ENCODE data around the gene LNX2.

The LNX2 gene

DNA sequence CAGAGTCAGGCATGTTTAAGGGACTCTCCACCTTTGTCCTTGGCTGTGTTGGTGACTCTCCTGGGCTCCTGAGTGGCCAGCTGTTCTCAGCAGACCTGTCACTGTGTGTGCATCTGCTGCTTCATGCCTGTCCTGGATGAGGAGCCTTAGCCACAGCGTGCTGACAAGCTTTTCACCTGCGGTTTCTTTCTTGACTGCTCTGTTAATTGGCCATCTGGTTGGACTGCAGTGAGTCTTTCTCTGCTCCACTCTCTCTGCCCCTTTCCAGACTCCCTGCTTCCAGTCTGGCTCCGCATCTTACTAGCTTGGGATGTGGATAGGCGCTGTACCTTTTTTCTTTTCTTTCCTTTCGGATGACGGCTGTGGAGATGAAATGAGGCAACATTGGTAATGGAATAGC lies 40.2 kb upstream of the LNX2 start:
- Histone ChIP-seq H3K9me3 (replicated peaks in 1 of 11) (no peaks in the 10 kb centered on the region), H3K27ac (no peak overlapping the region), H3K9ac (no peak overlapping the region), H3K4me2 (no peak overlapping the region), H3K36me3 (peaks cover 44 to 98% (median 64%) of the 10 kb centered on the region in 11 experiments), H3K4me3 (no peak overlapping the region), H3K27me3 (no peaks in the 10 kb centered on the region), H3K4me1 (no peaks in the 10 kb centered on the region), H4K20me1 (peaks cover 3 to 96% (median 70%) of the 10 kb centered on the region in 11 experiments; a peak in 19 of 22 replicates)
- no peak for TF ChIP-seq Cebpa-rat (IDR thresholded peaks at IDR 0.05)

DNA sequence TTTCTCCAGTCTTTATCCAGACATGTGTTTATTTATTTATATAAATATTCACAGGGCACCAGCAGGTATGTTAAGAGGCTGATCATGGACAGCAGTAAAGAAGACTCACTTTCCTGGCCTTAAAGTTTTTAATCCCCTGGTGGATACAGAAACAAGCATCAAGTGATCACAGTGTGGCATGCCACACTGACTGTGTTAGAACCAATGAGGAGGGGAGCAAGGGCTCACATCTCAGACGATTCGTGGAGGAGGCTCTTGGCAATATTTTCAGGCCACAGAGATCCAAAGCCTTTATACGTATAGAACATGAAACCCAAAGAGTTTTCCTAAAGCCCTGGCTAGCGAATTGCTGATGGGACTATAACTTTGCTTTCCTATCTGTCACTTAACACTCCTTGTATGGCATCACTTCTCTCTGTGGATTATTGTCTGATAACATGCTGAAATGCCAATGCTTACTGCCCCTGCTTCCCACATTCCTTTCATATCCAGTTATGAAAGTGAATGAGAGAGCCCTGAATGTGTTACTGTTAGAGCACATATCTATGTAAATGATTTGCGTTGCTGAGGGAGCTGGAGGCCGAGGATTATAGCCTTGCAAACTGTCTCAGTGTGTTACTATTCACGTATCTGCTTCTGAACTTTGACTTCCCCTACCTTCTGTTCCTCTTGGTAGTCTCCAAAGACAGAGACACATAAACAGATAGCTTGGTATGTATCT lies 39.0 kb upstream of the LNX2 start:
- TF ChIP-seq Cebpa-rat (IDR thresholded peaks at IDR 0.05) = no peak
- H4K20me1 ChIP-seq = peaks cover 3 to 96% (median 74%) of the 10 kb centered on the region in 11 experiments; a peak in 19 of 22 replicates
- no peak overlapping the region for H3K27ac ChIP-seq
- no peak overlapping the region for H3K4me2 ChIP-seq
- H3K27me3 ChIP-seq = no peaks in the 10 kb centered on the region
- H3K4me3 ChIP-seq = no peak overlapping the region
- peaks cover 43 to 98% (median 65%) of the 10 kb centered on the region in 11 experiments for H3K36me3 ChIP-seq
- no peaks in the 10 kb centered on the region for H3K9me3 ChIP-seq (replicated peaks in 1 of 11)
- H3K9ac ChIP-seq = no peak overlapping the region
- no peaks in the 10 kb centered on the region for H3K4me1 ChIP-seq

GRCh38 chr13:27658546-27658945 lies 38.2 kb upstream of the LNX2 start:
- H3K9me3 ChIP-seq (replicated peaks in 1 of 11) = no peaks in the 10 kb centered on the region
- no peak for TF ChIP-seq Cebpa-rat (IDR thresholded peaks at IDR 0.05)
- H4K20me1 ChIP-seq = peaks cover 3 to 94% (median 71%) of the 10 kb centered on the region in 11 experiments; a peak in 17 of 22 replicates
- no peaks in the 10 kb centered on the region for H3K4me1 ChIP-seq
- no peaks in the 10 kb centered on the region for H3K27me3 ChIP-seq
- H3K4me3 ChIP-seq = no peak overlapping the region
- no peak overlapping the region for H3K9ac ChIP-seq
- peaks cover 37 to 98% (median 65%) of the 10 kb centered on the region in 11 experiments for H3K36me3 ChIP-seq
- H3K4me2 ChIP-seq = no peak overlapping the region
- no peak overlapping the region for H3K27ac ChIP-seq

GRCh38 chr13:27657724-27658123 lies 37.4 kb upstream of the LNX2 start:
- Histone ChIP-seq H3K27me3 (no peaks in the 10 kb centered on the region), H3K9ac (no peak overlapping the region), H3K27ac (no peak overlapping the region), H3K4me2 (no peak overlapping the region), H3K9me3 (replicated peaks in 1 of 11) (no peaks in the 10 kb centered on the region), H3K36me3 (peaks cover 39 to 98% (median 71%) of the 10 kb centered on the region in 11 experiments), H4K20me1 (peaks cover 3 to 86% (median 63%) of the 10 kb centered on the region in 11 experiments; a peak in 16 of 22 replicates), H3K4me1 (no peaks in the 10 kb centered on the region), H3K4me3 (no peak overlapping the region)
- TF ChIP-seq Cebpa-rat (IDR thresholded peaks at IDR 0.05) = no peak

- no peak overlapping the region for H3K4me2 ChIP-seq
- H3K4me3 ChIP-seq = no peak overlapping the region
- H3K36me3 ChIP-seq = peaks cover 53 to 100% (median 81%) of the 10 kb centered on the region in 11 experiments
These were observed 34.5 kb upstream of the LNX2 start for GRCh38 chr13:27654816-27655215.

DNA sequence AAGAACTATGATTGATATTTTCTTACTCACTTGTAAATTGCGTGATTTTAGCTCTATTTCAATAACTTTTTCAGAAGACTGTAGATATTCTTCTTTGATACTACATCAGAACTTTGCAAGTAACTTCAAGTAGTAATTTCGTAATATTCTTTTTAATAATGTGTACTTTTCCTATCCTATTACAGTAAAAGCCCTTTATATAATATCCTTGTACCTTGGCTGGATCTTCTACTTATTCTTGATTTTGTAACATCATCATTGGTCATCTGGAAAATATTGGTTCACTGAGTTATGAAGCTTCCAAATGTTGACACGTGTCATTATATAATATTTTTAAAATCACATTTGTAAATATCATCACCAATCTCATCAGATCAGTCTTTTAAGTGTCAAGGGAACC lies 33.7 kb upstream of the LNX2 start:
- no peak overlapping the region for H3K27ac ChIP-seq
- H3K4me3 ChIP-seq = no peak overlapping the region
- TF ChIP-seq Cebpa-rat (IDR thresholded peaks at IDR 0.05) = no peak
- peaks cover 53 to 100% (median 82%) of the 10 kb centered on the region in 11 experiments for H3K36me3 ChIP-seq
- no peak overlapping the region for H3K9ac ChIP-seq
- H4K20me1 ChIP-seq = peaks cover 0 to 60% (median 35%) of the 10 kb centered on the region in 11 experiments; a peak in 16 of 22 replicates
- H3K4me1 ChIP-seq = no peaks in the 10 kb centered on the region
- H3K4me2 ChIP-seq = no peak overlapping the region
- peaks cover 20 to 22% (median 21%) of the 10 kb centered on the region in 11 experiments for H3K9me3 ChIP-seq (replicated peaks in 1 of 11)
- no peaks in the 10 kb centered on the region for H3K27me3 ChIP-seq

More at GRCh38 chr13:27654816-27655215, 34.5 kb upstream of the LNX2 start:
- H3K27ac ChIP-seq = no peak overlapping the region
- H3K27me3 ChIP-seq = no peaks in the 10 kb centered on the region
- H3K9me3 ChIP-seq (replicated peaks in 1 of 11) = peaks cover 12 to 14% (median 14%) of the 10 kb centered on the region in 11 experiments
- H4K20me1 ChIP-seq = peaks cover 0 to 68% (median 42%) of the 10 kb centered on the region in 11 experiments; a peak in 16 of 22 replicates
- TF ChIP-seq Cebpa-rat (IDR thresholded peaks at IDR 0.05) = no peak
- H3K4me1 ChIP-seq = no peaks in the 10 kb centered on the region
- no peak overlapping the region for H3K9ac ChIP-seq

DNA sequence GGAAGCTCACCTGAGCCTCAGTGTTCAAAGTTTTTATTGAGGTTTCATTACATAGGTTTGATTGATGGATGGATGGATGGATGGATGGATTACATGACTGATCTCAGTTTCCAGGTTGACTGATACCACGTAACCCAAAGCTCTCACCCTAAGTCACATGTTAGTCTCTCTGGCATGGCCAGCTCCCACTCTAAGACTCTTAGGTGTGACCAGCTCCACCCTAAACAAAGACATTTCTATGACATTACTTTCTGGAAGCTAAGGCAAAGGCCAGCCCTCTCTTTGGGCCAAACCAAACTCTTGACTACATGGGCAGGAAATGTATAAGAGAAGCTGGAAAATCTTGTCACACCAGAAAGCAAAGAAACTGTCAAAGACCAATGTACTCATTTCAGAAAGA lies 30.0 kb upstream of the LNX2 start:
- H3K9me3 ChIP-seq (replicated peaks in 1 of 11) = peaks cover 32 to 56% (median 48%) of the 10 kb centered on the region in 11 experiments
- H3K4me3 ChIP-seq = peak overlapping the region in 5 of 10 experiments; percentile 9 to 35 (median 25); a peak in 3 of 20 replicates
- no peak for TF ChIP-seq Cebpa-rat (IDR thresholded peaks at IDR 0.05)
- peaks cover 0 to 3% (median 0%) of the 10 kb centered on the region in 10 experiments; a peak in 4 of 20 replicates for H3K4me1 ChIP-seq
- H3K27ac ChIP-seq = no peak overlapping the region
- peaks cover 0 to 28% (median 8%) of the 10 kb centered on the region in 11 experiments; a peak in 10 of 22 replicates for H4K20me1 ChIP-seq
- H3K4me2 ChIP-seq = no peak overlapping the region
- H3K36me3 ChIP-seq = peaks cover 74 to 99% (median 90%) of the 10 kb centered on the region in 11 experiments
- no peak overlapping the region for H3K9ac ChIP-seq
- no peaks in the 10 kb centered on the region for H3K27me3 ChIP-seq

GRCh38 chr13:27644302-27644701 lies 24.0 kb upstream of the LNX2 start:
- Histone ChIP-seq H3K9me3 (replicated peaks in 1 of 11) (peaks cover 14 to 41% (median 31%) of the 10 kb centered on the region in 11 experiments), H3K9ac (peak overlapping the region in 3 of 11 experiments; percentile 3 to 42 (median 21); a peak in 4 of 22 replicates), H3K27me3 (no peaks in the 10 kb centered on the region), H3K36me3 (peaks cover 35 to 61% (median 50%) of the 10 kb centered on the region in 11 experiments), H3K27ac (peak overlapping the region in 7 of 11 experiments; percentile 2 to 70 (median 54); a peak in 11 of 22 replicates), H3K4me2 (peak overlapping the region; percentile 25 to 71 (median 58); a peak in 21 of 22 replicates), H3K4me1 (peaks cover 27 to 44% (median 37%) of the 10 kb centered on the region in 10 experiments), H4K20me1 (peaks cover 5 to 64% (median 34%) of the 10 kb centered on the region in 11 experiments; a peak in 17 of 22 replicates), H3K4me3 (no peak overlapping the region)
- no peak for TF ChIP-seq Cebpa-rat (IDR thresholded peaks at IDR 0.05)
